ENCODE results near the gene CAMK2D.
"Not testable (repeated sequence)": the region's sequence is repeated elsewhere in the genome, so short reads cannot be mapped to it uniquely, and the experiment has no call there.

Gene CAMK2D

GRCh38 chr4:113761620-113762185, at the start of gene CAMK2D:
TSS of gene CAMK2D (minus strand) at chr4:113761738. CDS start at chr4:113761068, 670 bp downstream.
- DNase-seq = peak; percentile 84

GRCh38 chr4:113810906-113811305, 49.4 kb upstream of the CAMK2D start:
- DNase-seq = no peak

- DNase-seq = no peak
Measured at GRCh38 chr4:113809311-113809710, 47.8 kb upstream of the CAMK2D start.

- DNase-seq = no peak
Measured at GRCh38 chr4:113806850-113807249, 45.3 kb upstream of the CAMK2D start.

- no peak for DNase-seq
Measured at GRCh38 chr4:113801882-113802281, 40.3 kb upstream of the CAMK2D start.

GRCh38 chr4:113796381-113796780, 34.8 kb upstream of the CAMK2D start:
- DNase-seq = not testable (repeated sequence)

DNA sequence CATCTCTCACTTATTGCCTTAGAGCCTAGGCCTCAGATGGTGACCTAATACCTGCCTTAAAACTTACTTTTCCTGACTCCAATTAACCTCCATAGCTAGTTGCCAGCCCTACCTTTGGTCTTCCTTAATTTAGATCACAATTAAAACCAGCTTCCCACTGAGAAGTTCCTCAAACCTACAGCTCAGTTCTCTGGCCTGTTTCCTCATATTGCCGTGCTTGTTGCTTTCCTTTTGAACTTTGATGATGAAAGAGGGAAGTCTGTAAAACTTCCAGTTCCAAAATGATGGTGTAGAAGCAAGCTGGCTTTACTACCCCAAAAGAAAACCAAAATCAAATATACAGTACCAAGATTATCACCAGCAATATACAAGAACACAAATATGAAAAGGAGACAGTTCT, 28.9 kb upstream of the CAMK2D start:
- DNase-seq = no peak

DNA sequence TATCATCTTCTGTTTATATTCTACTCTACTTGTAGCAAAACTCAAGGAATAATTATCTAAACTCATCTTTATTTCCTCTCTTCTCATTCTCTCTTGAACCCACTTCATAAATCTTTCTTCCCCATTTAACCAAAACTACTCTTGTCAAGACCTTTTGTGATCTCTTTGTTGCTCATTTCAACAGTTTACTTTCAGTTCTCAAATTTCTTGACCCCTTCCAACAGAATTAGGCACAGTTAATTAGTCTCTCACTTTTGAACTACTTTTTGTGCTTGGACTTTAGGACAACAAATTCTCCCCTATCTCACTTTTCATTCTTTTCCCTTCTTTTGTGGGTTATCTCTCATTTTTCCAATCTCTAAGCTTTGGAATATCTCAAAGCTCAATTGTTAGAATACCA, 27.4 kb upstream of the CAMK2D start:
- DNase-seq = no peak

DNA sequence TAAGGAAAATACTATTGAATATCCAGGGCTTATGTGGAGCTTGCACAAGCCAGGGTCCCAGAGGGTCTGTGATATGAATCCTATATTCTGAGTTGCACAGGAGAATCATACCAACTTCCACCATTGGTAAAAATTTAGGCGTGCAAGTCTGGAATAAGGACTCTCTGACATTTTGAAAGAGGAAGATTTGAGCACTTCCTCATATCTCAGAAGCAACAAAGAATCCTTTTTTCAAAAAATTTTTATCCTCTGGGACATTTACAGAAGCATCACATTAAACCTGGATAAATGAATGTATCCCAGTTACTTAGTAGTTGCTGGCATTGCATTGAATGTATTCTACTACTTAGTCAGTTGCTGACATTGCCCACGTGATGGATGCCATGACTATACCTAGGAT, 24.2 kb upstream of the CAMK2D start:
- no peak for DNase-seq

GRCh38 chr4:113784497-113785250, 23.1 kb upstream of the CAMK2D start:
- DNase-seq = no peak

DNA sequence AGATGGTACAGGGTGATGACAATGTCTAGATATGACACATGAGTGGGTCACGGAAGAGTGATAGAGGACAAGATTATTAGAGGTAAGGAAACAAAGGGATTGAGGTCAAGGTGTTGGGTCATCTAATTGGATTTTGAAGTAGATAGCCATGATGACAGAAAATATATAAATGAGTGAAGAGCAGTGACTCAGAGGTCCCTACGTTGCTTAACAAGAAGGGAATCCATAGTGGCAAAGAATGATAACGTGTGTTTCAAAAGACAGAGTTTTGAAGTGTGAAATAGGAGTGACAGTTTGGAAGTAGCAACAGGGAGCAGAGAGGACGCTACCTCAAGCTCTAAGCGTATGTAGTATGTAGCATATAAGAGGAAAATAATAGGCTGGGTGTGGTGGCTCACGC, 22.2 kb upstream of the CAMK2D start:
- no peak for DNase-seq

DNA sequence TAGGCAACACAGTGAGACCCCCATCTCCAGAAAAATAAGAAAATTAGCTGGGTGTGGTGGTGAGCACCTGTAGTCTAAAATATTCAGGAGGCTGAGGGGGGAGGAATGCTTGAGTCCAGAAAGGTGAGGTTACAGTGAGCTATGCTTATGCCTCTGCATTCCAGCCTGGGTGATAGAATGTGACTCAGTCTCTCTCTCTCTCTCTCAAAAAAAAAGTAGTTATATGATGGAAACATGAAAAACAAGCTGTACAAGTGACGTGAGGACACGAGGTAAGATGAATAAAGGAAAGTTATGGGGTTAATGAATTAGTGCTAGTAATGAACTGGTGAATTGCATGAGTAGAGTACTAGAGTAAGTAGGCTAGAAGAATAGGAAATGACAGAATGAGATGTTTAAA, 21.8 kb upstream of the CAMK2D start:
- no peak for DNase-seq

DNA sequence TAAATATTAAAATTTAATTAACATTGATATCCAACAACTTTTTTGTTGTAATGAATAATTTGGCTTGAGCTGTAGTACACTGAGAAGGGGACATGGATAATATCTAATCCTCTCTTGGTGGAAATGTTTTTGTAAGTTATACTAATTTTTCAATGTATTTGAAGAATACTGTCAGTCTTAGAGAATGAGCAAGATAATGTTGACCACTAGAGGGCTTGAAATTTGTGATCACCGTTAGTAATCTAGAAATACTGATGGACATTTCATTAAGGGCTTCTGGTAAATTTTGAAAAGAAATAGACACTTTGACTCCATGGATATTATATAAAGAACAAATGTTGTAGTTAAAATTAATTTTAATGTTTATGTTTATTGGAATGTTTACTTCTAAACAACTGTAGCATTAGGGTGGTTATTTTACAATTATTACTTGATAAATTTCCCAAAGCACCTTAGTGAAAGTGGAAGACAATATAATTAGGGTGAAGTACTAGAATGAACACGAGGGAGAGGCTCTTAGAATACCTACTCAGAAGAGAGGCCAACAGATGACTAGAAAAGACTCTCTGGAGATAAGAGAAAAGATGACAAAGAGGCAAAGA, 20.0 kb upstream of the CAMK2D start:
- DNase-seq = peak; percentile 23

DNA sequence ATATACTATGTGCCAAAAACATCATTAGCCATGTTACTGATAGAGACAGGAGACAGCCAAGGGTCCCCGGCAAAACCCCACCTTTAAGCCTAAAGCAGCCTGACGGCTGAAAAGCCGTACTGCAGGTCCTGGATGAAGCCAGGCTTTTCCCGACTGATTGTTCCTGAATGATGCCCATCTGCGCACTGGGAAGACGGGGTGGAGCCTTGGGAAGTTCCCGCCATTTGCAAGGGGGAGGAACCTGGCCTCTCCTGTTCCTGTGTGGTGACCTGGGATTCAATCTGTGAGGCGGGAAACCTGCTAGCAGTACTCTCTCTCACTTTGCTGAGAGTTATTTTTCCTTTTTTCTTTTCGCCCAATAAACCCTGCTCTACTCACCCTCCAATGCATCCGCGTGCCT, 15.1 kb upstream of the CAMK2D start:
- no peak for DNase-seq

- no peak for DNase-seq
Measured at GRCh38 chr4:113776016-113776415, 14.5 kb upstream of the CAMK2D start.

DNA sequence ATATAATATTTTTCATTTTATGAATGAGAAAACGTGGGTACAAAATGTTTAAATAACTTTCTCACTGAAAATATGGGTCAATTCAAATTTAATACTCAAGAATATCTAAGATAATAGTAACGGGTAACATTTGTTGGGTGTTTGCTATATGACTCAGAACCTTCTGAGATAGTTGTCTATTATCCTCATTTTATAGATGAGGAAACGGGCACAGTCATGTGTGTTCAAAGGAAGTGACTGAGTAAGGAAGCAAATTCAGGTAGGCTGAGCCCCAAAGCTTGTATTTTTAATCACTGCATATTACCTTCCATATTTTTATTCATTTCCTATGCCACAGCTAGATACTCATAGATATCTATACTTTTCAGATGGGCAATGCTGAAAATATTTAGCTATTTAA, 12.2 kb upstream of the CAMK2D start:
- DNase-seq = no peak

- no peak for DNase-seq
Measured at GRCh38 chr4:113773014-113773413, 11.5 kb upstream of the CAMK2D start.

- DNase-seq = no peak
Measured at GRCh38 chr4:113772319-113772718, 10.8 kb upstream of the CAMK2D start.

DNA sequence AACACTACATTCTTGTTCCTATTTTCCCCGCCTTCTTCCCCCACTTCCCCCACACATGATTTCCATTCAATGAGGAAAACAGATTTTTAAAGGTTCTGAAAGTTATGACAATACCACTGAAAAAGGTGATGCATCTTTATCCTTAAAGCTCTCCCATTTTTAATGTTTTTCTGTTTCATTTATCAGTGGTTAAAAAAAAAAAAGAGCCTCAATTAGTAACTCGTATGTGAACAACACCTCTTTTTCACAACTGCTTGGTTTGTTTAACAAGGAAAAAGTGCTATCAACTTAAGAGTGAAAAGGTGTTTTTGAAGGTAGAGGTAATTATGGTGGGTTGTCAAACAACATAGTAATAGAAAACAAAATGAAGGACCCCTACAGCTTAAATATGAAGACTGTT, 8.2 kb upstream of the CAMK2D start:
- no peak for DNase-seq

GRCh38 chr4:113768952-113769351, 7.4 kb upstream of the CAMK2D start:
- DNase-seq = no peak

- DNase-seq = no peak
Measured at GRCh38 chr4:113766882-113767281, 5.3 kb upstream of the CAMK2D start.

DNA sequence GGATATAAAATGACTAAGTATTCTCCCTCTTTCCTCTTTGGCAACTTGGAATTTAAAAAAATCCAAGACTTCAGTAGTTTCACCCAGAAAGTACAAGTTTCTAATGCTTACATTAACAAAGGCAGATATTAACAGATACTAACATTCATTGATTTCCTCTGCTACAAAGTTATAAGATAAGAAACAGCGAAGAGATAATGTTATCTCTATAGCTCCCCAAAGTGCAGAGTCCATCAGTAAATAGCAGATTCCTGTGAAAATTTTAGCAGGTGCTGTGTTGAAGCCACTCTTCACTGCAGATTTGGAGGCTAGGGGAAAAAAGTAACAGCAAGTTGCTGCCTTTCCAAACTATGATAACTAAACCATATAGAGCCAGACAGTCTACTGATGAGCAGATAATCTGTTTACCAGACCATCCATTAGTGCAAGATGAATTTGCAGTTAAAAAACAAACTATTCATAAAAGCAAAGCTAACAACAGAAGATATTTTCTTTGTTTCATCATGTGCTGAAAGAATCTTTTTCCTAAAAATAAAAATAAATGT, 3.3 kb upstream of the CAMK2D start:
- DNase-seq = no peak

DNA sequence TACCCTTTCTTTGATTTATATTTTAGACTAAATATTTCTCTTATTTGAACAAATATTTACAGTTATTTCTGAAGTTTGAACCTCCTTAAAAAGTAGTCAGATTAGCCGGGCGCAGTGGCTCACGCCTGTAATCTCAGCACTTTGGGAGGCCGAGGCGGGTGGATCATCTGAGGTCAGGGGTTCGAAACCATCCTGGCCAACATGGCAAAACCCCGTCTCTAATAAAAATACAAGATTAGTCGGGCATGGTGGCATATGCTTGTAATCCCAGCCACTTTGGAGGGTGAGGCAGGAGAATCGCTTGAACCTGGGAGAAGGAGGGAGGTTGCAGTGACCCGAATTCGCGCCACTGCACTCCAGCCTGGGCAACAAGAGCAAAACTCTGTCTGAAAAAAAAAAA, 2.4 kb upstream of the CAMK2D start:
- DNase-seq = not testable (repeated sequence)

GRCh38 chr4:113763029-113763285, 1.4 kb upstream of the CAMK2D start:
- DNase-seq = no peak
